Activated T-cell treated with anti-CD3 and anti-CD28 coated beads, Interleukin-2, amount 50 U/mL, for 1 hour (primary cell): Measurements from ENCODE around the gene MAB21L2.

Experiments used
- DNase-seq: peaks from one replicate; pipeline ENCODE4 v3.0.0-alpha.2; 2020

Gene MAB21L2

GRCh38 chr4:150578745-150579501 lies 3.0 kb upstream of the MAB21L2 start:
- no peak for DNase-seq

- no peak for DNase-seq
Observed at GRCh38 chr4:150579551-150580234, 2.3 kb upstream of the MAB21L2 start.

GRCh38 chr4:150580306-150580705 lies 1.6 kb upstream of the MAB21L2 start:
- no peak for DNase-seq

- no peak for DNase-seq
Observed at GRCh38 chr4:150581056-150581605, 820 bp upstream of the MAB21L2 start.

DNA sequence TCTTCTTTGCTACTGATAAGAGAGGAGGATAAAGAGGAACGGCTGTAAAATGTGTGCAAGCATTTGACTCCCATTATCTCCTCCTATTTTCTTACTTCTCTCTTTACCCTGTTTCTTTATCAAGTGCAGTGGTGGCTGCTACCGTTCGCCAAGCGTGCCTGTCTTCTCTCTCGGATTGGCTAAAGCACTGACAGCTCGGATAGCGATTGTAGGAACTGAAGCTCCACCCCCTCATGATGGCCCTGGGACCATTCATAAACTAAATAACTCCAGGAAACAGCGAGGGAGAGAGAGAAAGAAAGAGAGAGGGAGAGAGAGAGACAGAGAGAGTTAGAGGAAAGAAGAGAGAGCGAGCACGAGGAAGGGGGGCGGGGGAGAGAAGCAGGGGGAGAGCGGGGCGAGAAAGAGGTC lies 305 bp upstream of the MAB21L2 start:
- no peak for DNase-seq

DNA sequence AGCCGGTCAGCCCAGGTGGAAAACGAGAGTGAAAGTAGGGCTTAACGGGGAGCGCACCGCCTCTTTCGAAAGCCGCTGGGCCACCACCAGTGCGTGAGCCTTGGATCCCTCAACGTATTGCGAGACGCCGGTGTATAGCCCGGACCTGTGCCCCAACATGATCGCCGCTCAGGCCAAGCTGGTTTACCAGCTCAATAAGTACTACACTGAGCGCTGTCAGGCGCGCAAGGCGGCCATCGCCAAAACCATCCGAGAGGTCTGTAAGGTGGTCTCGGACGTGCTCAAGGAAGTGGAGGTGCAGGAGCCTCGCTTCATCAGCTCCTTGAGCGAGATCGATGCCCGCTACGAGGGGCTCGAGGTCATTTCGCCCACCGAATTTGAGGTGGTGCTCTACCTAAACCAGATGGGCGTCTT lies 929 bp downstream of the MAB21L2 start:
- no peak for DNase-seq

- no peak for DNase-seq
Observed at GRCh38 chr4:150583287-150584110, 1.5 kb downstream of the MAB21L2 start.

DNA sequence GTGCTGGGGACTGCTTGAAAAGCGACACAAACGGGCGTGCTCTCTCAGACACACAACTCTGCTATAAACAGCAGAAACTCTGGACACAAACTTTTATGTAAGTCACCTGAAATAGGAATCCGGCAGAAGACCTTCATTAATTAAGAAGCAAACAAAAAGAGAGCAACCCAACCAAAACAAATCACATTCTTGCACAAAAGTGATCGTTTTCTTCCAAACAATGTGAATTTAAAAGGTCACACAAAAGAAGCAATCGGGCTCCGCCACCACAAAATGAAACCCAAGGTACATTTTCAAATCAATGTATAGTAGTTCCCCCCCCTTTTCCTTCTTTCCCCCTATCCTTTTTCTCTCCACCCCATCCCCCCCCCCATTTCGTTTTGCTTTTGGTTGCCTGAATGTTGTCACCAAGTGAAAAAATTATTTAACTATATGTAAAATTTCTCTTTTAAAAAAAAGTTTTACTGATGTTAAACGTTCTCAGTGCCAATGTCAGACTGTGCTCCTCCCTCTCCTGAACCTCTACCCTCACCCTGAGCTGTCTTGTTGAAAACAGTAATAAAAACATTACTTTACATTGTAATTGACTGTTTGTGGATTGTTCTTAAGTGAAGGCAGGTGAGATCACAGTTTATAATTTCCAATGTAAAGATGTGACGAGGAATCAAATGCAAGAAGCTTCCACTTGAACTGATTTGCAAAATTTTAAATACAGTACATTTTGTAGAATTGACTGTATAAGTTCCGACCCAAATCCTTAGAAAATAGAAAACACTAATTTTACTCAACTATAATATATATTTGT lies 2.4 kb downstream of the MAB21L2 start:
- no peak for DNase-seq

DNA sequence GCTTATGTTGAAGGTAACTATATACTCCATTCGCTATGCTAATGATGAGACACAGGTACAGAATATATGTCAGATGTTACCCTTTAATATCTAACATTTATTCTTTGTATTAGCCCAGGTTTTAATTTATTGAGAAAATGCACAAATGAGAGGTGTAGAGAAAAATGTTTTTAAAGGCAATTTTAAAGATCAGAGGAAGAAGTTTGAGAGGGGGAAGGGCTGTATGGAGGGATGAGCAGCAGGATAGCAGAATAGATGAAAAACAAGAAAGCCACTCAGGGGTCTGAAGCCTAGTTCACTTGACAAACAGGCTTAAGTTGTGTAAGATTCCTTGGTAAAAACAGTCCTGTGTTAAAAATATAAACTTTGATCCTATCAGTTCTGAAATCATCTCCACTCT lies 3.7 kb downstream of the MAB21L2 start:
- no peak for DNase-seq

- no peak for DNase-seq
Observed at GRCh38 chr4:150586162-150586810, 4.3 kb downstream of the MAB21L2 start.

DNA sequence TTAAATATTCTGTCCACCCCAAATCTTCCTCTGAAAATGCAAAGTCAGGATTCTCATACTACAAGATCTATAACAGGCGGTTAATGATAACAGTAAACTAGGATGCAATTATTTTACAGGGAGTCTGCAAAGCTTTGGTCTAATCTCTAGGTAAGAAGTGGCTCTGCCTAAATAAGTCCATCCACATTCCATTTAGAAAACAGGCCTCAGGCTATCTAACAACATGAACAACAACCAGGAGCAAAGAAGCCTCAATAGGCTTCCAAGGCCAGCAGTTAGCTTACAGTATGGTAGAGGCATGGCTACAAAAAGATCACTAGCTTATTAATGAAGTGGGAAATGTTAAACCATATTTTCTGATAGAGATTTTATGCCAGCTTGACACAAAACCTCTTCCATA lies 6.4 kb downstream of the MAB21L2 start:
- DNase-seq = no peak

- no peak for DNase-seq
Observed at GRCh38 chr4:150589157-150589556, 7.2 kb downstream of the MAB21L2 start.

DNA sequence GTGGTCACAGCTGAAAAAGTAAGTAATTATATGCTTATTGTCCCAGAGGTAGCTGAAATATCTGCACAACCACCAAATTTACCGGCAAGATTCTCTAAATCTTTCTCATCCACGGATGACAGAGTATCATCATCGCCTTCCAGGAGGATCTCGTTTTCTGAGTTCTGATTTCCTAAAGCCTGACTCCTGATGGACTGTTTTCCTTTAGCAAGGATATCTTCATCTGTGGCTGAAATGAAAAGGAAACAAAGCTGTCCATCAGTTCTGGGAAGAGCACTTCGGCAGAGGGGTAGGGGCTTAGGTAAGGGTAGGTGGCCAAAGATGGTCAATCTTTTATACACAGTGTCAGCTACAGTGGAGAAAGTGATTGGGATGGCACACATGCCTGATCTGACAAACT lies 8.7 kb downstream of the MAB21L2 start:
- DNase-seq = no peak

- no peak for DNase-seq
Observed at GRCh38 chr4:150591406-150591805, 9.5 kb downstream of the MAB21L2 start.

DNA sequence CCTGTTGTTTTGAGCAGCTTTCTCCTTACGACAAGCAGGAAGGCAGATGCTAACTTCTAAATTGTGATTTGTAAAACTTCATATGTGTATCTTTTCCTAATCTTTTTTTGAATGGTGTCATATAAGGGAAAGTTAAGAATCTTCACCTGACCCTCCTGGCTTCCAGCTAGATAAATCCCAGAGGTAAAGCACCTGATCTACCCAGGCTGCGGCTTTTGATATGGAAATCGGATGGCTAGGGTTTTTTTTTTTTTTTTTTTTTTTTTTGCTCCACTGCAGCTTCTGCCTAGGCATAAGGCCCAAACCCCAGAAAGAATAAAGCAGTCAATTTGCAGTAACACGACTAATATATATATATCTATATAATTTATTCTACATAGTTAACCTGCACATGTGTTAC lies 10.0 kb downstream of the MAB21L2 start:
- DNase-seq = no peak

GRCh38 chr4:150593996-150594395 lies 12.0 kb downstream of the MAB21L2 start:
- no peak for DNase-seq

DNA sequence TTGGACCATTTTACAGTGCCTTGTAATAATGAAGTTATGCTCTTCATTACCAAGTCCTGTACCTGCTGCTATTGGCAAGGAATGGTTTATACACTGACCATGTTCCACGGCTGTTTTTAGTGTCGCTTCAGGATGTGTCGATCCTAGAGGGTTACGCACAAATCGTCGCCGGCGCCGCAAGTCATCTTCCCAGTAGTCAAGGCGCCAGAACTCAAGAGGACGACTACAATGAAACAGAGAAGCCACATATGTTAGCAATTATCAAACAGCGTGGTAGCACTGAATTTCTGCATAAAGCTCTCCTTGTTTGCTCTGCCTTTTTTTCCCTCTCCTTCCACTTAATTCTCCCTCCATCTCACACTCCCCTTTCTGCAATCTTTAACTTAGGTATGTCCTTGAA lies 17.0 kb downstream of the MAB21L2 start:
- DNase-seq = no peak

- DNase-seq = no peak
Observed at GRCh38 chr4:150599547-150599946, 17.6 kb downstream of the MAB21L2 start.

DNA sequence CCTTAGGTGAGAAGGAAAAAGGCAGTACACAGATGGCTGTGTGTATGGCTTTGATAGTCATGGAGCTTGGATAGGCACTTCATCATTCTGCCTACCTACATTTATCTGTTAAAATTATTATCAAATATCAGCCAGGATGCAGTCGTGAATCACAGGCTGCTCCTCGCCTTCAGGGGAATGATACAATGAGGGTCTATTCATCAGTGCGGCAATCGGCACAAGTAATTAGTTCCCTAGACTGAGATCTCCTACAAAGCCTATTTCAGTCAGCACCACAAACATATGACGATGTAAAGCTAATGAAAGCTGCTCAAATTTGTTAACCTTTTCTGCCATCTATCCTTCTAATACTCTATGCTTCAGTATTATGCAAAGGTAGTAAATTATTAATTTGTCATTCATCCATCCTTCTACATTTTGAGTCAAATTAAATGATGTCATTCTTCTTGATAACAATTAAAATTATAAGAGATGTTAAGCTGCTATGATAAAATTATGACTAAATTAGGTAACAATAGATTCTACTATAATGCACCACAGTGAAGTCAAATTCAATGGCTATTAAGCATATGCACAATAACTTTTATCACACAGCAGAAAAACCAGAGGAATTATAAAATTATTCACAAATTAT lies 19.0 kb downstream of the MAB21L2 start:
- no peak for DNase-seq

GRCh38 chr4:150609131-150609530 lies 27.2 kb downstream of the MAB21L2 start:
- no peak for DNase-seq

GRCh38 chr4:150619042-150619441 lies 37.1 kb downstream of the MAB21L2 start:
- DNase-seq = no peak

DNA sequence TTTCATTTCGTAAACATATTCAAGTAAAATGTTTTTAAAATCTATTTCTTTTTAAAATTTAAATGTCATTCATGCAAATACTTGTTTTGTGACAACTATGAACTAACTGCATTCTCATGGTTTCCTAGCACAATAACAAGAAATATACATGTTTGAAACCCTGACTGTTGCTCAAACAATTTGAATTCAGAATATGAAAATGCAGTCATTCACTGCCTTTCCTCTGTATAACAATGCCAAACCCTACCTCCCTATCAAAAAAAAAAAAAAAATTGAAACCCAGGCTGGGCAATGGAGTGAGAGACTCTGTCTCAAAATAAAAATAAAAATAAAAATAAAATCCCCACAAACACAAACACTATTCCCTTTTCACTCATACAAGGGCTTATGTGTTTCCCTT lies 42.1 kb downstream of the MAB21L2 start:
- DNase-seq = no peak
